Measurements from ENCODE around the gene MYO1B. TPM values are rescaled to one million over a fixed set of nuclear protein-coding genes. Genes with fewer than 3 reads are reported as not detected.
A peak's percentile ranks its signal among the peaks of the same experiment; 100 is the strongest.

Gene MYO1B
- total and polyA plus RNA-seq, 8 donors, result 28.6 to 102 (median 54.7) TPM

- Histone ChIP-seq H3K4me1 (peaks cover 24 to 36% (median 27%) of the 10 kb centered on the region in 3 donors), H3K36me3 (peaks cover 0 to 19% (median 11%) of the 10 kb centered on the region in 3 donors), H3K27ac (no peak overlapping the region), H3K9me3 (no peaks in the 10 kb centered on the region), H3K27me3 (no peaks in the 10 kb centered on the region), H3K4me3 (no peak overlapping the region)
- ATAC-seq (peak in 3 of 4 donors; percentile 29 to 47 (median 36)), DNase-seq (no peak), FAIRE-seq (no peak)
- TF ChIP-seq, protein P1, sequence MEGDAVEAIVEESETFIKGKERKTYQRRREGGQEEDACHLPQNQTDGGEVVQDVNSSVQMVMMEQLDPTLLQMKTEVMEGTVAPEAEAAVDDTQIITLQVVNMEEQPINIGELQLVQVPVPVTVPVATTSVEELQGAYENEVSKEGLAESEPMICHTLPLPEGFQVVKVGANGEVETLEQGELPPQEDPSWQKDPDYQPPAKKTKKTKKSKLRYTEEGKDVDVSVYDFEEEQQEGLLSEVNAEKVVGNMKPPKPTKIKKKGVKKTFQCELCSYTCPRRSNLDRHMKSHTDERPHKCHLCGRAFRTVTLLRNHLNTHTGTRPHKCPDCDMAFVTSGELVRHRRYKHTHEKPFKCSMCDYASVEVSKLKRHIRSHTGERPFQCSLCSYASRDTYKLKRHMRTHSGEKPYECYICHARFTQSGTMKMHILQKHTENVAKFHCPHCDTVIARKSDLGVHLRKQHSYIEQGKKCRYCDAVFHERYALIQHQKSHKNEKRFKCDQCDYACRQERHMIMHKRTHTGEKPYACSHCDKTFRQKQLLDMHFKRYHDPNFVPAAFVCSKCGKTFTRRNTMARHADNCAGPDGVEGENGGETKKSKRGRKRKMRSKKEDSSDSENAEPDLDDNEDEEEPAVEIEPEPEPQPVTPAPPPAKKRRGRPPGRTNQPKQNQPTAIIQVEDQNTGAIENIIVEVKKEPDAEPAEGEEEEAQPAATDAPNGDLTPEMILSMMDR (IDR thresholded peaks at IDR 0.05), result no peak
- intact Hi-C loops (cut with DNase I), result no loop called here
- WGBS, 2 donors, result 6 to 12% methylated on average over 1 of the region's 1 CpG
Measured at GRCh38 chr2:191404568-191404991, 159.4 kb downstream of the MYO1B start.

- H3K4me3 ChIP-seq, result no peak overlapping the region
Measured at GRCh38 chr2:191405546-191405945, 160.3 kb downstream of the MYO1B start.

GRCh38 chr2:191410646-191411436, 165.6 kb downstream of the MYO1B start:
- intact Hi-C loops (cut with DNase I), result loop anchor here in 1 of 3 donors (10.0 kb wide), 1 partner anchor 74 kb away; no protein-coding TSS in a partner anchor
- H3K4me3 ChIP-seq, result no peak overlapping the region
- ATAC-seq, result no peak
- no peak overlapping the region for H3K27ac ChIP-seq
- 71 to 79% methylated on average over 6 of the region's 6 CpGs for WGBS, 2 donors
- no peak for FAIRE-seq
- TF ChIP-seq, protein P1 (IDR thresholded peaks at IDR 0.05), result no peak
- H3K4me1 ChIP-seq, result peaks cover 0 to 13% (median 6%) of the 10 kb centered on the region in 3 donors
- no peaks in the 10 kb centered on the region for H3K9me3 ChIP-seq
- H3K27me3 ChIP-seq, result no peaks in the 10 kb centered on the region
- peaks cover 0 to 53% (median 12%) of the 10 kb centered on the region in 3 donors for H3K36me3 ChIP-seq
- DNase-seq, result no peak

More at GRCh38 chr2:191405546-191405945, 160.3 kb downstream of the MYO1B start:
- Histone ChIP-seq H3K9me3 (no peaks in the 10 kb centered on the region), H3K36me3 (peaks cover 0 to 29% (median 12%) of the 10 kb centered on the region in 3 donors), H3K27ac (no peak overlapping the region), H3K27me3 (no peaks in the 10 kb centered on the region), H3K4me1 (peaks cover 24 to 36% (median 27%) of the 10 kb centered on the region in 3 donors)
- intact Hi-C loops (cut with DNase I), result no loop called here
- ATAC-seq (no peak), DNase-seq (no peak), FAIRE-seq (no peak)
- TF ChIP-seq, protein P1 (IDR thresholded peaks at IDR 0.05), result no peak
- 97 to 100% methylated on average over 2 of the region's 2 CpGs for WGBS, 2 donors

DNA sequence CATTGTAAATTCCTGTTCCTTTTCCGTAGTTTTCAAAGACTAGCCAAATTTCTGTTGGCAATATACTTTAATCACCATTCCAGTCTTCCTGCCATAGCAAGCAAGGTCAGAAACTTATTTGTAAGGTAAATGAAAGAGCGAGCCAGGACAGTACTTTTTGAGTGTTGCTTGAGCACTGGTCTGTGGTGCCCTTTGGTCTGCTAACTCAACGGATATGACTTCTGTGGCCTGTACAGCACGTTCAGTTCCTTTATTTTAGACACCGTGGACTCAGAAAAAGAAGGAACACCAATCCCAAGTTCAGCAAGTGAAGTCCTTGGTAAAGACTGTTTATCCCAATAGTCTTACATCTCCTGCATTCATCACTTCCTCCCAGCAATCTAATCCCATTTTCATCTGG, 166.3 kb downstream of the MYO1B start:
- TF ChIP-seq, protein P1 (IDR thresholded peaks at IDR 0.05), result no peak
- 39 to 43% methylated on average over 5 of the region's 5 CpGs for WGBS, 2 donors
- peaks cover 0 to 18% (median 6%) of the 10 kb centered on the region in 3 donors for H3K4me1 ChIP-seq
- H3K4me3 ChIP-seq, result no peak overlapping the region
- no peak for ATAC-seq
- no peak overlapping the region for H3K27ac ChIP-seq
- intact Hi-C loops (cut with DNase I), result loop anchor here in 1 of 3 donors (10.0 kb wide), 1 partner anchor 73 kb away; no protein-coding TSS in a partner anchor
- no peaks in the 10 kb centered on the region for H3K9me3 ChIP-seq
- no peaks in the 10 kb centered on the region for H3K27me3 ChIP-seq
- peaks cover 0 to 53% (median 12%) of the 10 kb centered on the region in 3 donors for H3K36me3 ChIP-seq
- no peak for DNase-seq
- no peak for FAIRE-seq
